Stimulated activated naive CD8-positive, alpha-beta T cell treated with anti-CD3 and anti-CD28 coated beads, Interleukin-15, amount 100 ng/mL, for 72 hours (primary cell): Measurements from ENCODE around the gene MCM3.

ENCODE experiments used
- ATAC-seq: fragments of 150-1000 bp; cut with Tn5 transposase; 2 replicates; pipeline ENCODE4 v1.10.0; 2021; ENCODE audit warnings: mild to moderate bottlenecking, moderate library complexity
- DNase-seq, 2 donors: peaks; one replicate each; pipeline ENCODE4 v3.0.0; 2021 to 2022
- H3K27ac Mint-ChIP-seq, 2 donors: one replicate each; pipeline ENCODE4 v1.8.0; 2022; ENCODE audit warnings: mild to moderate bottlenecking in 2 of 2, mixed read lengths in 2 of 2, moderate library complexity in 2 of 2
- H3K27me3 Mint-ChIP-seq: one replicate; pipeline ENCODE4 v1.8.0; 2022; ENCODE audit warnings: mixed read lengths
- H3K4me1 Mint-ChIP-seq: one replicate; pipeline ENCODE4 v1.8.0; 2022; ENCODE audit warnings: mild to moderate bottlenecking, mixed read lengths
- H3K4me3 Mint-ChIP-seq, 2 donors: one replicate each; pipeline ENCODE4 v1.8.0; 2022; ENCODE audit warnings: mild to moderate bottlenecking in 2 of 2, mixed read lengths in 2 of 2, moderate library complexity in 1 of 2
- H3K9me3 Mint-ChIP-seq, 2 donors: one replicate each; pipeline ENCODE4 v1.8.0; 2022; ENCODE audit warnings: mixed read lengths in 2 of 2

MCM3 gene

GRCh38 chr6:52284131-52284459 lies 447 bp downstream of the MCM3 start:
- H3K4me1 Mint-ChIP-seq, result peaks cover 54% of the 10 kb centered on the region
- DNase-seq (no peak), ATAC-seq (peak; percentile 2)
- no peaks in the 10 kb centered on the region for H3K27me3 Mint-ChIP-seq
- H3K9me3 Mint-ChIP-seq, result no peaks in the 10 kb centered on the region
- no peak overlapping the region for H3K4me3 Mint-ChIP-seq
- H3K27ac Mint-ChIP-seq, result peak overlapping the region in 1 of 2 donors; percentile 63

DNA sequence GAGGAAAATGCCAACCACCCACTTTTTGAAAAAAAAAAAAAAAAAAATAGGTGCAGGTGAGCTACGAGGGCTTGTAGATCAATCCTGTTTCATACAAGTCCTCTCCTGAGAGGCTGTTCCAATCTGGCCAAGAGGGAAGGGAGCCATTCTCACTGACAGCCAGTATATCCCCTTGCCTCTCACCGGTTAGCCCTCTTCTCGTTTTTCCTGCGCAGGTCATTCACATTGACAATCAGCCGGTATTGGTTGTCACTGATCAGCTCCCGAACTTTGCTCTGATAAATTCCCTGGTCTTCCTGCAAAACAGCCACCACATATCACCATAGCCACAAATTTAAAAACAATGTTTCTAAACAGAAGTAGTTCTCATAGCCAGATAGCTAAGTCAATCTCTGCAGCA lies 1.4 kb downstream of the MCM3 start:
- Mint-ChIP-seq H3K27me3 (no peaks in the 10 kb centered on the region), H3K27ac (peak overlapping the region; percentile 70 to 80), H3K9me3 (no peaks in the 10 kb centered on the region), H3K4me3 (peak overlapping the region in 1 of 2 donors; percentile 76), H3K4me1 (peaks cover 62% of the 10 kb centered on the region)
- no peak for DNase-seq
- ATAC-seq, result no peak

- ATAC-seq (no peak), DNase-seq (no peak)
- no peak overlapping the region for H3K27ac Mint-ChIP-seq
- H3K4me3 Mint-ChIP-seq, result no peak overlapping the region
- H3K9me3 Mint-ChIP-seq, result no peaks in the 10 kb centered on the region
- H3K27me3 Mint-ChIP-seq, result no peaks in the 10 kb centered on the region
- peaks cover 42% of the 10 kb centered on the region for H3K4me1 Mint-ChIP-seq
Measured at GRCh38 chr6:52276130-52276529, 8.4 kb downstream of the MCM3 start.

DNA sequence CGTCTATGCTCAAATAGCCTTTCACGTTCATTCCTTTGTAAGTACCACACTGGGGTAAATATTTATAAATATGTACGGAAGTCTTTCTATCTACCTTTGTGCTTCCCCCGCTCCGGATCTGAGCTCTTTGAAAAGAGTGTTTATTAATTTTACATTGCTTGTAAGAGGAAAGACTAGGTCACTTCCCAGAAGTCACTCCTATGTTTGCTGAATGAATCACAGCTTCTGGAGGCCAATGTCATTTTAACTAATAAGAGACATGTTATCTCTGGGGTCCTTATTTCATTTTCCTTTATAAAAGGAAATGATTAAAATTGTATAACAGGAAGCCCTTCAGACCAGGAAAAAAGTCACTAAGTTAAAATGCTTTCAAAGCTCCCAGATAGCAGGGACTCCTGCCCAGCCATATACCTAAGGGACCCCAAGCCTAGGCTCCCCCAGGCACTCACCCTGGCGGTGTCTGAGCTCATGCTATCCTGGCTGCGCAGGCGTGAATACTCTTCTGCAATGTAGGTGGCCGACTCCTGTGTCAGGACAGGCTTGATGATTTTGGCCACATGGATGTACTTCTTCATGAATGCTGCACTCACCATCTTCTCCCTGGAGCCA lies 12.6 kb downstream of the MCM3 start:
- Mint-ChIP-seq H3K27me3 (no peaks in the 10 kb centered on the region), H3K9me3 (no peaks in the 10 kb centered on the region), H3K4me3 (no peak overlapping the region), H3K27ac (no peak overlapping the region), H3K4me1 (peaks cover 21% of the 10 kb centered on the region)
- ATAC-seq (no peak), DNase-seq (no peak)

GRCh38 chr6:52263709-52264540 lies 20.6 kb downstream of the MCM3 start:
- ATAC-seq (peak; percentile 78), DNase-seq (peak; percentile 67 to 78)
- H3K9me3 Mint-ChIP-seq, result no peaks in the 10 kb centered on the region
- H3K27ac Mint-ChIP-seq, result peak overlapping the region in 1 of 2 donors; percentile 72
- H3K4me3 Mint-ChIP-seq, result no peak overlapping the region
- H3K27me3 Mint-ChIP-seq, result no peaks in the 10 kb centered on the region
- peaks cover 17% of the 10 kb centered on the region for H3K4me1 Mint-ChIP-seq

- Mint-ChIP-seq H3K9me3 (no peaks in the 10 kb centered on the region), H3K4me3 (no peak overlapping the region), H3K4me1 (peaks cover 17% of the 10 kb centered on the region), H3K27ac (peak overlapping the region in 1 of 2 donors; percentile 67), H3K27me3 (no peaks in the 10 kb centered on the region)
- ATAC-seq (no peak), DNase-seq (no peak)
Measured at GRCh38 chr6:52262620-52263344, 21.8 kb downstream of the MCM3 start.

GRCh38 chr6:52261229-52261628 lies 23.3 kb downstream of the MCM3 start:
- Mint-ChIP-seq H3K9me3 (no peaks in the 10 kb centered on the region), H3K4me1 (peaks cover 17% of the 10 kb centered on the region), H3K4me3 (no peak overlapping the region), H3K27me3 (no peaks in the 10 kb centered on the region), H3K27ac (no peak overlapping the region)
- DNase-seq (no peak), ATAC-seq (no peak)

DNA sequence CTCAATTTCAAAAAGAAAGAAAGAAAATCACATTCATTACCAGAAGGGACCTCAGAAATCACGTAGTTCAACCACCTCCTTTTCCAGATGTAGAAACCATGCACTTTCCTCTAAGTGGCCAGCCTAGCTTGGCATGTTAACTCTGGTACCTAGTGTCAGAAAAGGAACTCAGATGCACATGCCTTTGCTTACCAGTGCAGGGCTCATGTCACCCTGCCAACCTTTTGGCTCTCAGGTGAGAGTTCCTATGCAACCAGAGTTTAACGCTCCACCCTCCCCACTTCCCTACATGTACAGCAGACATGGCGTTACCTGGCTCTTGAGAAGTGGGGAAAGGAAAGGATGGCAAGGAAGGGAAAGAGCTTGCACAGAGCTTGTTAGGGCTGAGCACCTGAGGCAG lies 23.9 kb downstream of the MCM3 start:
- Mint-ChIP-seq H3K9me3 (no peaks in the 10 kb centered on the region), H3K27ac (no peak overlapping the region), H3K4me1 (peaks cover 19% of the 10 kb centered on the region), H3K4me3 (no peak overlapping the region), H3K27me3 (no peaks in the 10 kb centered on the region)
- ATAC-seq, result no peak
- DNase-seq, result no peak

- DNase-seq (no peak), ATAC-seq (no peak)
- Mint-ChIP-seq H3K27ac (no peak overlapping the region), H3K9me3 (no peaks in the 10 kb centered on the region), H3K4me3 (peak overlapping the region; percentile 21 to 49), H3K27me3 (peaks cover 38% of the 10 kb centered on the region), H3K4me1 (peaks cover 50% of the 10 kb centered on the region)
Measured at GRCh38 chr6:52255434-52255833, 29.1 kb downstream of the MCM3 start.

- Mint-ChIP-seq H3K9me3 (no peaks in the 10 kb centered on the region), H3K4me1 (peaks cover 51% of the 10 kb centered on the region), H3K4me3 (peak overlapping the region; percentile 21 to 49), H3K27me3 (peaks cover 43% of the 10 kb centered on the region), H3K27ac (peak overlapping the region in 1 of 2 donors; percentile 0)
- peak in 1 of 2 donors; percentile 19 for DNase-seq
- ATAC-seq, result peak; percentile 90
Measured at GRCh38 chr6:52254731-52255378, 29.7 kb downstream of the MCM3 start.

GRCh38 chr6:52253494-52253893 lies 31.0 kb downstream of the MCM3 start:
- peak; percentile 69 for ATAC-seq
- Mint-ChIP-seq H3K4me3 (peak overlapping the region; percentile 42 to 57), H3K27me3 (peaks cover 55% of the 10 kb centered on the region), H3K4me1 (peaks cover 51% of the 10 kb centered on the region), H3K9me3 (no peaks in the 10 kb centered on the region), H3K27ac (no peak overlapping the region)
- peak in 1 of 2 donors; percentile 62 for DNase-seq

DNA sequence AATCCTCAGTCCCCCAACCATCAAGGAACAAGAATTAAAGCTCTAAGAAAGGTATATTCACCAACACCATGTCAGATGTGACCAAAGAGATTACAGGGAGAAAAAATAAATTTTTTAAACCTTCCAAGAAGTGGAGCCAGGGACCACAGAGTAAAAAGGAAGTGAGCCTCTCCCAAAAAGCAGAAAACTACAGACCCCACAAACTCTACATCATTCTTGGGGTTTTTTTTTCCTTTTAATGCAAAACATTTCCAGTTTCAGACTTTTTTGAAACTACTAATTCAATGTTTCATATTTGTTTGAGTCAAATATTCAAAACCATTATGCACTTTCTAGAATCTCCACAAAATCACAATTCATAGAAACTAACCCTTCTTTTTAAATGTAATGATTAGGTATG lies 33.4 kb downstream of the MCM3 start:
- DNase-seq (no peak), ATAC-seq (no peak)
- H3K4me3 Mint-ChIP-seq, result peak overlapping the region in 1 of 2 donors; percentile 4
- H3K4me1 Mint-ChIP-seq, result peaks cover 51% of the 10 kb centered on the region
- peaks cover 74% of the 10 kb centered on the region for H3K27me3 Mint-ChIP-seq
- no peaks in the 10 kb centered on the region for H3K9me3 Mint-ChIP-seq
- H3K27ac Mint-ChIP-seq, result no peak overlapping the region

DNA sequence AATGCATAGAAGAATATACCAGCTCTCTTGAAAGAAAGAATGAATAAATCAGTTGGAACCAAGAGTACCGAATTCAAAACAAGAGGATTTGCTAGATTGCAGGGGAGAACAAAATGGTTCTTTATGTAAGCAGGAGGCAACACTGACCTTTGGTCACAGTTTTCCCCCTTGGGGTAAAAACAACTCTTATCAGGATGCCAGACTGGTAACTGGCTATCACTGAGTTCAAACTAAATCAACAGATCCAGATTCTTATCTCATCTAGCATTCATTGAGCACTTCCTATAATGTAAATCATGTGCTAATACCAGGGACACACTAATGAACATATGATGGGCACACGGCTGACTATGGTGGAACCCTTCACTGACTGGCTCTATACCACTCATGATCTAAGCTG lies 35.5 kb downstream of the MCM3 start:
- H3K4me1 Mint-ChIP-seq, result peaks cover 34% of the 10 kb centered on the region
- H3K4me3 Mint-ChIP-seq, result no peak overlapping the region
- ATAC-seq (no peak), DNase-seq (no peak)
- no peaks in the 10 kb centered on the region for H3K9me3 Mint-ChIP-seq
- H3K27me3 Mint-ChIP-seq, result peaks cover 83% of the 10 kb centered on the region
- no peak overlapping the region for H3K27ac Mint-ChIP-seq

DNA sequence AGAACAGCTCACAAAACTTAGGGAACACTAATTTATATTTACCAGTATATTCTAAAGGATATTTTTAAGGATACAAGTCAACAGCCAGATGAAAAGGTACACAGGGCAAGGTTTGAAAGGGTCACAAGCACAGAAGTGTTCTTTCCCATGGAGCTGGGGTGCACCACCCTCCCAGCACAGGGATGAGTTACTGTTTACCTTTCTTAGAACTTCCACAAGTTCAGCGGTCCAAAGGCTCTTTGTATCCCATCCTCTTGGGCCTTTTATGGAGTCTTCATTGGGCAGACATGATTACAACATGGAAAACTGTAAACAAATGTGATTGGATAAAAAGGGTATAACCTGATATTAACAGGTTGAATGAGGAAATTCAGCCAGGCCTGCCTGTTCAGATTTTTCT lies 39.1 kb downstream of the MCM3 start:
- H3K4me3 Mint-ChIP-seq, result no peak overlapping the region
- ATAC-seq, result no peak
- no peaks in the 10 kb centered on the region for H3K9me3 Mint-ChIP-seq
- no peak for DNase-seq
- H3K27ac Mint-ChIP-seq, result no peak overlapping the region
- peaks cover 51% of the 10 kb centered on the region for H3K27me3 Mint-ChIP-seq
- peaks cover 5% of the 10 kb centered on the region for H3K4me1 Mint-ChIP-seq

GRCh38 chr6:52244400-52244799 lies 40.1 kb downstream of the MCM3 start, which contains the start of gene IL17F:
IL17F (minus strand) TSS chr6:52244500; CDS start chr6:52244429, 71 bp downstream.
- H3K9me3 Mint-ChIP-seq, result no peaks in the 10 kb centered on the region
- H3K27me3 Mint-ChIP-seq, result peaks cover 44% of the 10 kb centered on the region
- ATAC-seq (no peak), DNase-seq (no peak)
- no peak within 1 kb of the TSS for H3K4me3 Mint-ChIP-seq
- H3K4me1 Mint-ChIP-seq, result no peaks in the 10 kb centered on the region
- no peak within 1 kb of the TSS for H3K27ac Mint-ChIP-seq
